ENCODE results near the gene FRY. TPM values are rescaled to one million over a fixed set of nuclear protein-coding genes. Genes with fewer than 3 reads are reported as not detected.

The FRY gene
- total and polyA plus RNA-seq, 2 of the 13 experiments (the other 11 are each of a cell fraction or from before 2014, with no cell fraction given) = 8.2 to 13.1 TPM

GRCh38 chr13:32233062-32233461, 201.5 kb downstream of the FRY start:
- no peak overlapping the region for H2AFZ ChIP-seq (ENCODE audit: low read length)
- BruUV-seq (replicated peaks) = no TSS peak
- in situ Hi-C loops (cut with HindIII; ENCODE audit: extremely low pct_ligation_motif_present, low pct_unique_long_range_greater_than_20kb) = no loop called here
- H3K4me1 ChIP-seq (ENCODE audit: insufficient read depth, low read length) = no peaks in the 10 kb centered on the region
- H3K4me2 ChIP-seq (ENCODE audit: low read depth, low read length) = no peak overlapping the region
- ATAC-seq (no peak), FAIRE-seq (no peak), DNase-seq (ENCODE audit: low spot score) (no peak)
- H3K27ac ChIP-seq (ENCODE audit: extremely low read length, insufficient read depth, low read length) = no peak overlapping the region
- TF ChIP-seq GATAD2A (CRISPR knock-in tag; IDR thresholded peaks at IDR 0.05) (no peak), CREB1 (IDR thresholded peaks at IDR 0.05) (no peak), CREB1 (CRISPR knock-in tag; IDR thresholded peaks at IDR 0.05) (no peak), MLXIP (CRISPR knock-in tag; IDR thresholded peaks at IDR 0.05; ENCODE audit: borderline replicate concordance) (no peak), MED1 (CRISPR knock-in tag; IDR thresholded peaks at IDR 0.05) (no peak)
- ChIA-PET POLR2A (no interaction called here), CTCF (ENCODE audit: low intra/inter-chr PET ratio, low total read pairs) (no interaction called here)
- no peaks in the 10 kb centered on the region for H3K9me3 ChIP-seq (ENCODE audit: low read length)
- 95% methylated on average over 2 of the region's 2 CpGs for WGBS (ENCODE audit: low lambda C conversion rate)
- H3K9ac ChIP-seq (ENCODE audit: insufficient read depth, low read depth, low read length) = no peak overlapping the region
- H4K20me1 ChIP-seq (ENCODE audit: insufficient read depth, low read length) = no peaks in the 10 kb centered on the region
- H3K27me3 ChIP-seq (ENCODE audit: control insufficient read depth in 1 of 2, insufficient read depth in 2 of 2, low read length in 2 of 2) = no peaks in the 10 kb centered on the region
- H3K79me2 ChIP-seq (ENCODE audit: insufficient read depth, low read length) = no peaks in the 10 kb centered on the region
- intact Hi-C loops (cut with micrococcal nuclease; ENCODE audit: unreplicated experiment) = no loop called here
- peaks cover 19 to 36% of the 10 kb centered on the region in 2 experiments for H3K36me3 ChIP-seq (replicated peaks in 1 of 2; ENCODE audit: control insufficient read depth in 1 of 2, insufficient read depth in 2 of 2, low read length in 2 of 2)
- no peak overlapping the region for H3K4me3 ChIP-seq (replicated peaks in 1 of 3; ENCODE audit: insufficient read depth in 1 of 3, low read depth in 2 of 3, low read length in 3 of 3)

GRCh38 chr13:32234914-32235313, 203.3 kb downstream of the FRY start:
- Histone ChIP-seq H4K20me1 (ENCODE audit: insufficient read depth, low read length) (no peaks in the 10 kb centered on the region), H3K27ac (ENCODE audit: extremely low read length, insufficient read depth, low read length) (no peak overlapping the region), H3K36me3 (replicated peaks in 1 of 2; ENCODE audit: control insufficient read depth in 1 of 2, insufficient read depth in 2 of 2, low read length in 2 of 2) (peaks cover 12 to 39% of the 10 kb centered on the region in 2 experiments), H3K4me2 (ENCODE audit: low read depth, low read length) (no peak overlapping the region), H3K27me3 (ENCODE audit: control insufficient read depth in 1 of 2, insufficient read depth in 2 of 2, low read length in 2 of 2) (no peaks in the 10 kb centered on the region), H3K9ac (ENCODE audit: insufficient read depth, low read depth, low read length) (no peak overlapping the region), H2AFZ (ENCODE audit: low read length) (no peak overlapping the region), H3K4me3 (replicated peaks in 1 of 3; ENCODE audit: insufficient read depth in 1 of 3, low read depth in 2 of 3, low read length in 3 of 3) (no peak overlapping the region), H3K4me1 (ENCODE audit: insufficient read depth, low read length) (no peaks in the 10 kb centered on the region), H3K79me2 (ENCODE audit: insufficient read depth, low read length) (no peaks in the 10 kb centered on the region), H3K9me3 (ENCODE audit: low read length) (no peaks in the 10 kb centered on the region)
- intact Hi-C loops (cut with micrococcal nuclease; ENCODE audit: unreplicated experiment) (no loop called here), in situ Hi-C loops (cut with HindIII; ENCODE audit: extremely low pct_ligation_motif_present, low pct_unique_long_range_greater_than_20kb) (no loop called here)
- POLR2A ChIA-PET = no interaction called here
- FAIRE-seq (no peak), ATAC-seq (no peak), DNase-seq (ENCODE audit: low spot score) (no peak)
- 84% methylated on average over 2 of the region's 2 CpGs for WGBS (ENCODE audit: low lambda C conversion rate)
- no TSS peak for BruUV-seq (replicated peaks)
- CTCF ChIA-PET (ENCODE audit: low intra/inter-chr PET ratio, low total read pairs) = no interaction called here
- no peak for TF ChIP-seq ZNF280D (CRISPR knock-in tag; IDR thresholded peaks at IDR 0.05)
- TF ChIP-seq CC2D1A (CRISPR knock-in tag; IDR thresholded peaks at IDR 0.05) = no peak
- TF ChIP-seq GTF3A (CRISPR knock-in tag; conservative IDR thresholded peaks at IDR 0.05) = no peak
- TF ChIP-seq ZBTB43 (CRISPR knock-in tag; conservative IDR thresholded peaks at IDR 0.05) = no peak
- TF ChIP-seq FUBP1 (CRISPR knock-in tag; IDR thresholded peaks at IDR 0.05; ENCODE audit: borderline replicate concordance) = no peak

All from HepG2 (cell line).